ENCODE results near the gene CCDC70.

The CCDC70 gene

DNA sequence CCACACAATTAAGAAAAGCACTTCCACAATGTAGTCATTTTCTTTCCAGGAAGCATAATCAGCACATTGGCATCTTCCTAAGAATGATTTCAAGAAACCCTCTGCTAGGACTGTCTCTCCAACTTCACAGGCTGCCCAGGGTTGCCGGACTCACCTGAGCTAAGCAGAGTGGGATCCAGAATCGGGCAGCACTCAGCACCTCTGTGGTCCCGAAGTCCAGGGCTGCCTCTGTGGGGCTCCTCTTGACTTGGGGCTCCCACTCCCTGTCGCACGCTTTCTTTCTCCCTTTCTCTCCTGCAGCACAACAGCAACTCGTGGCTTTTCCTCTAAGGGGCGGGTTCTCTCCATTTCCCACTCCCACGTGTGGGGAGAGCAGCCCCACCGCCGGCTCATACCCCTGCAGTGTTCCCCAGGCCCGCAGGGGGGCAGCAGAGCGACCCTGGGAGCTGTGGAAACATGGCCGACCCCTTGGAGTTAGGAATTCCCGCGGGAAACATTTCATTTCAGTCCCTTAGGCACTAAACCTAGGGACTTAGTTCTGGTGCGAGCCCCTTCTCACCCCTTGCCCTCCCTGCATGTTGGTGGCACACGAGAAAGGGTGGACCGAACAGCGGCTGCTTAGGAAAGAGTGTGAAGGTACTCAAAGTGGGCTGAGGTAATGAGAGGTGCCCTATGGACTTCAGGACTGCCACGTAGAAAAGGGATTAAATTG lies 16.8 kb upstream of the CCDC70 start, which contains the start of gene TMEM272:
Gene TMEM272, minus strand, starts transcription at position 316 of the 712 bp plus-strand sequence. CDS start 6,647 bp downstream, outside the sequence.
- H3K27ac ChIP-seq (ENCODE audit: low read depth, low read length, severe bottlenecking): no peak within 1 kb of the TSS
- H3K36me3 ChIP-seq (ENCODE audit: control insufficient read depth, insufficient read depth, low read length): no peaks in the 10 kb centered on the region
- peaks cover 9% of the 10 kb centered on the region for H3K4me1 ChIP-seq (ENCODE audit: control insufficient read depth, insufficient read depth, low read length, poor library complexity, severe bottlenecking)
- H3K9me3 ChIP-seq (ENCODE audit: control insufficient read depth, low read length): peaks cover 13% of the 10 kb centered on the region
- no peak within 1 kb of the TSS for H3K4me3 ChIP-seq (ENCODE audit: extremely low read depth, insufficient read depth, low read length, poor library complexity, severe bottlenecking)
- WGBS, 2 experiments (ENCODE audit: insufficient coverage in 2 of 2): 61 to 66% methylated on average over 15 to 17 of the region's 20 CpGs

DNA sequence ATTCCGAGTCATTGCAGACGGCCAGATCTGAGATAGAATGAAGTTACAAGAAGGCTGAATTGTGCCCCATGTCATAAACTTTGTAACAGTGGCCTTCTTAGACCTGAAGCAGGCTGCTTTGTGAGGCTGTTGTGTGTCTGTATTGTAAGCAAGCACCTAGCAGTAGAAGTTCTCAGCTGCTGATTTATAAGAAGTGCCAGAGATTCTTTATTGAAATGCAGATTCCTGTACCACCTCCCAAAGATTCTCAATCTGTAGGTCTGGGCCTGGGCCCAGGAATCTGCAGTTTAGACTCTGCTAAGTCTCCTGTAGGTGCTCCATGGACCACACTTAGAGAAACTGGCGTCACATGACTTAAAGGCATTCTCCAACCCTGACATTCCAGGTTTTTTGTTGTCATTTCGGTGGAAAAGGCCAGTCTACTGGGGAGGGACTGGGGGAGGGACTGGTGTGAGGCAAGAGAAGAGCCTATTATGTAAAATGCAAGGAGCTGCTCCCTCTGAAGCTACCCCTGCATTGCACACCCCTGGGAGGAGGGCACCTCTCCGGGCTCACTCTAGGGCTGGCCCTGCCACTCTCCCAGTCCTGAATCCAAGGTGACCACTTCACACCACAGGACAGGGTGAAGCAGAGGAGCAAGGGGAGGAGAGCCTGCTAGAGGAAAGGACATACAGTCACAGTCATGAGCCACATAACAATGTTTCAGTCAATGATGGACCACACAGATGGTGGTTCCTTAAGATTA lies 16.0 kb upstream of the CCDC70 start:
- peaks cover 9% of the 10 kb centered on the region for H3K4me1 ChIP-seq (ENCODE audit: control insufficient read depth, insufficient read depth, low read length, poor library complexity, severe bottlenecking)
- WGBS, 2 experiments (ENCODE audit: insufficient coverage in 2 of 2): 73 to 92% methylated on average over 3 to 4 of the region's 5 CpGs
- no peak overlapping the region for H3K4me3 ChIP-seq (ENCODE audit: extremely low read depth, insufficient read depth, low read length, poor library complexity, severe bottlenecking)
- H3K9me3 ChIP-seq (ENCODE audit: control insufficient read depth, low read length): peaks cover 13% of the 10 kb centered on the region
- H3K27ac ChIP-seq (ENCODE audit: low read depth, low read length, severe bottlenecking): no peak overlapping the region
- no peaks in the 10 kb centered on the region for H3K36me3 ChIP-seq (ENCODE audit: control insufficient read depth, insufficient read depth, low read length)

DNA sequence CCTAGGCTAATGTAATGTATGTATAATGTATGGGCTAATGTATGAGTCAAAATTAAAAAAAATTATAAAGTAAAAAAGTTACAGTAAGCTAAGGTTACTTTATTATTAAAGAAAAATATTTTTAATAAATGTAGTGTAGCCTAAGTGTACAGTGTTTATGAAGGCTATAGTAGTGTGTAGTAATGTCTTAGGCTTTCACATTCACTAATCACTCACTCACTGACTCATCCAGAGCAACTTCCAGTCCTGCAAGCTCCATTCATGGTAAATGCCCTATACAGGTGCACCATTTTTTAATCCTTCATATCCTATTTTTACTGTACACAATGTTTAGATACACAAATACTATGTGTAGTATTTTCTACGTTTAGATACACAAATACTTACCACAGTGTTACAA lies 15.0 kb upstream of the CCDC70 start:
- Histone ChIP-seq H3K27ac (ENCODE audit: low read depth, low read length, severe bottlenecking) (no peak overlapping the region), H3K4me1 (ENCODE audit: control insufficient read depth, insufficient read depth, low read length, poor library complexity, severe bottlenecking) (peaks cover 9% of the 10 kb centered on the region), H3K36me3 (ENCODE audit: control insufficient read depth, insufficient read depth, low read length) (no peaks in the 10 kb centered on the region), H3K4me3 (ENCODE audit: extremely low read depth, insufficient read depth, low read length, poor library complexity, severe bottlenecking) (no peak overlapping the region), H3K9me3 (ENCODE audit: control insufficient read depth, low read length) (peaks cover 13% of the 10 kb centered on the region)
- 100% methylated on average over 1 of the region's 1 CpG for WGBS, 2 experiments (ENCODE audit: insufficient coverage in 2 of 2)

GRCh38 chr13:51848674-51849073 lies 13.1 kb upstream of the CCDC70 start:
- WGBS, 2 experiments (ENCODE audit: insufficient coverage in 2 of 2): 62 to 79% methylated on average over 3 to 4 of the region's 4 CpGs
- Histone ChIP-seq H3K36me3 (ENCODE audit: control insufficient read depth, insufficient read depth, low read length) (no peaks in the 10 kb centered on the region), H3K4me3 (ENCODE audit: extremely low read depth, insufficient read depth, low read length, poor library complexity, severe bottlenecking) (no peak overlapping the region), H3K27ac (ENCODE audit: low read depth, low read length, severe bottlenecking) (peak overlapping the region; percentile 60), H3K4me1 (ENCODE audit: control insufficient read depth, insufficient read depth, low read length, poor library complexity, severe bottlenecking) (peaks cover 9% of the 10 kb centered on the region), H3K9me3 (ENCODE audit: control insufficient read depth, low read length) (peaks cover 13% of the 10 kb centered on the region)

DNA sequence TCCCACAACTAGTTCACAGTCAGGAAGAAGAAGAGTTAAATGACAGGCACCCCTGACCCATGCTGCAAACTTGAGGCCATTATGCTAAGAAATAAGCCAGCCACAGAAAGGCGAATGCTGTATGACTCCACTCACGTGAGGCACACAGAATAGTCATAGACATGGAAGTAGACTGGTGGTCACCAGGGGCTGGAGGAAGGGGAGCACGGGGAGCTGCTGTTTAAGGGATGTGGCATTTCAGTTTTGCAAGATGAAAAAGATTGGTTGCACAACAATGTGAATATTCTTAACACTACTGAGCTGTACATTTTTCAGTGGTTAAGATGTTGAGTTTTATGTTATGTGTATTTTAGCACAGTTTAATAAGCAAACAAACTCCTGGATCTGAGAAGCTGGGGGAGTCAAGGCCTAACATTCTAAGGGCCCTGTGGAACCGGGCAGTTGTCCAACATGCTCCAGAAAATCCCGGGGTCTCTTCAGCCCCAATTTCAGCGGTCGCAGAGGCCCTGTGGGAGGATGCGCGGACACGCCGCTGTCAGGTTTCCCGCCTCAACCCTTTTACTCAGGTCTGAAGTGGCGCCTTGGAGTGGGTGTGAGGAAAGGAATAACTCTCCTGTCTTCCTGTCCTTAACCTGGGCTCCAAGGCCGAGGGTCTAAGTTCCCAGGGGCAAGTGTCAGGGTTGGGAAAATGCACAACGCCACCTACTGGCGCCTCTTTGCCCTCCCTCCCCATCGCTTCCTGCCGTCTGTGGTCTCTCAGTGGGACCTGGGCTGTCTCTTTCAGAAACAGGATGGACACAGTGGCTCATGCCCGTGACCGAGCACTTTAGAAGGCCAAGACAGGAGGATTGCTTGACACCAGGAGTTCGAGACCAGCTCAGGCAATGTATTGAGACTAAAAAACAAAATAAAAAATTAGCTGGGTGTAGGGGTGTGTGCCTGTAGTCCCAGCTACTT lies 12.3 kb upstream of the CCDC70 start:
- WGBS, 2 experiments (ENCODE audit: insufficient coverage in 2 of 2): 55 to 60% methylated on average over 14 to 19 of the region's 21 CpGs
- Histone ChIP-seq H3K4me3 (ENCODE audit: extremely low read depth, insufficient read depth, low read length, poor library complexity, severe bottlenecking) (no peak overlapping the region), H3K27ac (ENCODE audit: low read depth, low read length, severe bottlenecking) (peak overlapping the region; percentile 60), H3K4me1 (ENCODE audit: control insufficient read depth, insufficient read depth, low read length, poor library complexity, severe bottlenecking) (peaks cover 9% of the 10 kb centered on the region), H3K9me3 (ENCODE audit: control insufficient read depth, low read length) (peaks cover 13% of the 10 kb centered on the region), H3K36me3 (ENCODE audit: control insufficient read depth, insufficient read depth, low read length) (no peaks in the 10 kb centered on the region)

DNA sequence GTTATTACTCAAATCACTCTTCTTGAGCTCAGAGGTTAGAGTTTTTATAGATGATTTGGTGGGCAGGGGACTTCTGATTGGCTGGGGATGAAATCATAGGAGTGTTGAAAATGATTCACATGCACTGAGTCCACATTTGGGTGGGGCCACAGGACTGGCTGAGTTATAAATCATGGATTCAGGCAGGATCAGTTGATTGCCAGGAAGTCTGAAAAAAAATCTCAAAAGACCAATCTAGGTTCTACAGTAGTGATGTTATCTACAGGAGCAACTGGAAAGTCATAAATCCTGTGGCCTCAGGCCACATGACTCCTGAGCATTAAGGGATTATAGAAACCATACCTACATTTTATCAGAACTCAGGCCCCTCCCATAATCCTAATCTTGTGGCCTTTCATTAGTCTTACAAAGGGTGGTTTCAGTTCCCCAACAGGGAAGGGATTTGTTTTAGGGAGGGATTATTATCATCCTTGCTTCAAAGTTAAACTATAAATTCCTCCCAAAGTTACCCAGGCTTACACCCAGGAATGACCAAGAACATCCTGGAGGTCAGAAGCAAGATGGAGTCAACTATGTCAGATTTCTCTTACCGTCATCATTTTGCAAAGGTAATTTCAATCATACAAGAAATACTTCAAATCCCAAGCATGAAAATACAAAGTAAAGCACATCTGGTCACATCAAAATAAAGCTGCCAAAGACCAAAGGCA lies 5.6 kb upstream of the CCDC70 start:
- no peaks in the 10 kb centered on the region for H3K4me1 ChIP-seq (ENCODE audit: control insufficient read depth, insufficient read depth, low read length, poor library complexity, severe bottlenecking)
- no peak overlapping the region for H3K27ac ChIP-seq (ENCODE audit: low read depth, low read length, severe bottlenecking)
- 100% methylated on average over 1 of the region's 1 CpG for WGBS, 2 experiments (ENCODE audit: insufficient coverage in 2 of 2)
- H3K36me3 ChIP-seq (ENCODE audit: control insufficient read depth, insufficient read depth, low read length): no peaks in the 10 kb centered on the region
- no peak overlapping the region for H3K4me3 ChIP-seq (ENCODE audit: extremely low read depth, insufficient read depth, low read length, poor library complexity, severe bottlenecking)
- H3K9me3 ChIP-seq (ENCODE audit: control insufficient read depth, low read length): no peaks in the 10 kb centered on the region

DNA sequence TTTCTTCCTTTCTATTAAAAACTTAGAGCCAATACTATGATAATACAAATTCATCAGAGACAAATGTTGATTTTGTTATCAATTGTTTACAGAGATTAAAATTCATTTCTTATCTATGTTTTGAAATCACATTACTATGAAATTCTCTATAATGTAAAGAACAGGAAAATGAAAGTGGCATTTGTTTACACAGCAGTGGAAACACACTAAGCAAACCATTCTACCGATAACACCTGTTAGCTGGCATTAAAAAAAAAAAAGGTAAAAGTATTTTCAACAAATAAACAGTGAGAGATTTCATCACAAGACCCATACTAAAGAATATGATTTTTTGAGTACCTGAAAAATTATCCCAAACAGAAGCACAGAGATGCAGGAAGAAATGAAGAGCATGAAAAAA lies 4.8 kb upstream of the CCDC70 start:
- Histone ChIP-seq H3K27ac (ENCODE audit: low read depth, low read length, severe bottlenecking) (no peak overlapping the region), H3K4me3 (ENCODE audit: extremely low read depth, insufficient read depth, low read length, poor library complexity, severe bottlenecking) (no peak overlapping the region), H3K9me3 (ENCODE audit: control insufficient read depth, low read length) (no peaks in the 10 kb centered on the region), H3K4me1 (ENCODE audit: control insufficient read depth, insufficient read depth, low read length, poor library complexity, severe bottlenecking) (peaks cover 1% of the 10 kb centered on the region), H3K36me3 (ENCODE audit: control insufficient read depth, insufficient read depth, low read length) (no peaks in the 10 kb centered on the region)
- no CpG with 5 or more reads among the region's 1 CpG for WGBS, 2 experiments (ENCODE audit: insufficient coverage in 2 of 2)

GRCh38 chr13:51858433-51859247 lies 3.1 kb upstream of the CCDC70 start:
- Histone ChIP-seq H3K27ac (ENCODE audit: low read depth, low read length, severe bottlenecking) (no peak overlapping the region), H3K4me3 (ENCODE audit: extremely low read depth, insufficient read depth, low read length, poor library complexity, severe bottlenecking) (no peak overlapping the region), H3K9me3 (ENCODE audit: control insufficient read depth, low read length) (no peaks in the 10 kb centered on the region), H3K36me3 (ENCODE audit: control insufficient read depth, insufficient read depth, low read length) (no peaks in the 10 kb centered on the region), H3K4me1 (ENCODE audit: control insufficient read depth, insufficient read depth, low read length, poor library complexity, severe bottlenecking) (peaks cover 3% of the 10 kb centered on the region)
- 62 to 68% methylated on average over 3 to 4 of the region's 11 CpGs for WGBS, 2 experiments (ENCODE audit: insufficient coverage in 2 of 2)

DNA sequence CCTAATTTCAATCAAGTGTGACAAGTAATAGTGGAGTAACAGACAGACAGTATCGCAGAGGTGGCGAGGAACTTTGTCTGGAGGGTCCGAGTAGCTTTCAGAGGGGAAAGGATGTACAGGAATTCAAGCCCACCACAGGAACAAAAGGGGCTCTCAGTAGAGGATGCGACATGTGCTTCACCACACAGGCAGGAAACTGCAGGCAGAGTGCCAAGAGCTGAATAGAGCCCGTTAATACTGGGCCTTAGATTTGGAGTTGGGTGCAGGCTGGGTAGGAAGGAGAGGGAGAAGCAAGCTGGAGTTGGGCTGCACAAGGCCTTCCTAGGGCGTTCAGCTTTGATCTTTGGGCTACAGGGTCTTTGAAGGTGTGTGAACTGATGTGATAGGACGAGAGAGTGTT lies 1.2 kb downstream of the CCDC70 start:
- Histone ChIP-seq H3K4me1 (ENCODE audit: control insufficient read depth, insufficient read depth, low read length, poor library complexity, severe bottlenecking) (peaks cover 3% of the 10 kb centered on the region), H3K4me3 (ENCODE audit: extremely low read depth, insufficient read depth, low read length, poor library complexity, severe bottlenecking) (no peak overlapping the region), H3K36me3 (ENCODE audit: control insufficient read depth, insufficient read depth, low read length) (no peaks in the 10 kb centered on the region), H3K27ac (ENCODE audit: low read depth, low read length, severe bottlenecking) (no peak overlapping the region), H3K9me3 (ENCODE audit: control insufficient read depth, low read length) (no peaks in the 10 kb centered on the region)
- 93 to 95% methylated on average over 7 of the region's 7 CpGs for WGBS, 2 experiments (ENCODE audit: insufficient coverage in 2 of 2)

All from mesodermal cell (in vitro differentiated cells).